CD4-positive, alpha-beta T cell treated with Interleukin-17A for 4 hours (primary cell): ENCODE data around the gene UNC45B.
"Not testable (repeated sequence)": the region's sequence is repeated elsewhere in the genome, so short reads cannot be mapped to it uniquely, and the experiment has no call there.

Experiments
- DNase-seq: peaks from one replicate; pipeline ENCODE4 v3.0.0-alpha.2; 2020; ENCODE audit warnings: mixed read lengths

The UNC45B gene, protein sequence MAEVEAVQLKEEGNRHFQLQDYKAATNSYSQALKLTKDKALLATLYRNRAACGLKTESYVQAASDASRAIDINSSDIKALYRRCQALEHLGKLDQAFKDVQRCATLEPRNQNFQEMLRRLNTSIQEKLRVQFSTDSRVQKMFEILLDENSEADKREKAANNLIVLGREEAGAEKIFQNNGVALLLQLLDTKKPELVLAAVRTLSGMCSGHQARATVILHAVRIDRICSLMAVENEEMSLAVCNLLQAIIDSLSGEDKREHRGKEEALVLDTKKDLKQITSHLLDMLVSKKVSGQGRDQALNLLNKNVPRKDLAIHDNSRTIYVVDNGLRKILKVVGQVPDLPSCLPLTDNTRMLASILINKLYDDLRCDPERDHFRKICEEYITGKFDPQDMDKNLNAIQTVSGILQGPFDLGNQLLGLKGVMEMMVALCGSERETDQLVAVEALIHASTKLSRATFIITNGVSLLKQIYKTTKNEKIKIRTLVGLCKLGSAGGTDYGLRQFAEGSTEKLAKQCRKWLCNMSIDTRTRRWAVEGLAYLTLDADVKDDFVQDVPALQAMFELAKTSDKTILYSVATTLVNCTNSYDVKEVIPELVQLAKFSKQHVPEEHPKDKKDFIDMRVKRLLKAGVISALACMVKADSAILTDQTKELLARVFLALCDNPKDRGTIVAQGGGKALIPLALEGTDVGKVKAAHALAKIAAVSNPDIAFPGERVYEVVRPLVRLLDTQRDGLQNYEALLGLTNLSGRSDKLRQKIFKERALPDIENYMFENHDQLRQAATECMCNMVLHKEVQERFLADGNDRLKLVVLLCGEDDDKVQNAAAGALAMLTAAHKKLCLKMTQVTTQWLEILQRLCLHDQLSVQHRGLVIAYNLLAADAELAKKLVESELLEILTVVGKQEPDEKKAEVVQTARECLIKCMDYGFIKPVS

DNA sequence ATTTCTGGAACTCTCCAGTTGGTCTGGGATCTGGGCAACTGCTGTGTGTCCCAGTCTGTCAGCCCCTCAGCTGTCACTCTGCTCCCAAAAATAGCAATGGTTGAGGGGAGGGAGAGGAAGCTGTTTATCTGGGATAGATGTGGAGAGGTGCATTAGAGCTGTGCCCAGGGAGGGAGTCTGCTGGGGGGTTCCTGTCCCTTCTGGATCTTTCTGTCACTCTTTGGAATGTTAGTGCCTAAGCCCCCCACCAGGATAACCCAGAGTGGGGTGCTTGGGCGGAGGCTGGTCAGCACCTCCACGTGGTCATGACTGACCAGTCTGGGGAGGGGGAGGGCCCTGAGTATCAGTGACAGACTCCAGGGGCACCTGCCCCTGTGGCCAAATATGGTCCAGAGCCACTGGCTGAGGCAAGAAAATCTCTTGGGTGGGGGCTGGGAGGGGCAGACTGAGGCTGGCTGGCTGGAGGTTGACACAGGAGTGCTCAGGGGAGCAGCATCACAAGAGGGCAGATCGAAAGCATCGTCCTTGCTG, at the start of gene UNC45B:
Gene UNC45B, plus strand, starts transcription at position 443 of the 531 bp plus-strand sequence. CDS start 447 bp downstream, outside the sequence.
- DNase-seq: no peak

DNA sequence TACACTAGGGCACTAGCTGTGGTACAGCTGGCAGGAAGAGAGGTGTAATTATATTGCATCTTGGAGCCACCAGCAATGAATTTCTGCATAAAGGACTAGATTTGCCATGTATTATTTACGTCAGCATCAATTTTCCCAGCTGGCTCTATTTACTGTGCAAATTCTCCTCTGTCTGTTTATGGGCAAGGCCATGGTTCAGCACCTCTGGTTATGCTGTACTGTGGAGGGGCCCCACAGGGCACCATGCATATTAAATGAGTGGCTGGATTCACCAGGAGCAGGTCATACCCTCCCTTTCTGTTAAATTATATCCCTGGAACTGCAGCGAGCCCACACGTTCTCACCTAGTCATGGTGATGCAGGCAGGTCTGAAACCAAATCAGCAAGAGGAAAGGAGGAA, 47.7 kb upstream of the UNC45B start:
- no peak for DNase-seq

DNA sequence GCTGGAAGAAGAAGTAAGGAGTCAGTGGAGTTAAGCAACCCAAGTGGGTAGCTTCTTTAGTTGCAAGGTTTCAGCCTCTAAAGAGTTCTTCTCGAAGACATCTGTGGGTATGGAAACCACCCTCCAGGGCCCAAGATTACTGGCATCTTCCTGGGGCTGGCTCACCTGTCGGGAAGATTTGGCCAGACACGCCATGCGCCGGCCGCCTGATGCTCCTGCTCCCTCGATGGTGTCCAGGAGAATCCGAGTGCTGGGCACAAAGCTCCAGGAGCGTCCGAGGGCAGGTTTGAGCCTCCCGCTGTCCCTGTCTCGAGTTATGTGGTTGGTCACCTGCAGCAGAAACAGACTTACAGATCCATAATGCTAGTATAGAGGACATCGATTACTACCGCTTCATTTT, 46.6 kb upstream of the UNC45B start:
- no peak for DNase-seq

DNA sequence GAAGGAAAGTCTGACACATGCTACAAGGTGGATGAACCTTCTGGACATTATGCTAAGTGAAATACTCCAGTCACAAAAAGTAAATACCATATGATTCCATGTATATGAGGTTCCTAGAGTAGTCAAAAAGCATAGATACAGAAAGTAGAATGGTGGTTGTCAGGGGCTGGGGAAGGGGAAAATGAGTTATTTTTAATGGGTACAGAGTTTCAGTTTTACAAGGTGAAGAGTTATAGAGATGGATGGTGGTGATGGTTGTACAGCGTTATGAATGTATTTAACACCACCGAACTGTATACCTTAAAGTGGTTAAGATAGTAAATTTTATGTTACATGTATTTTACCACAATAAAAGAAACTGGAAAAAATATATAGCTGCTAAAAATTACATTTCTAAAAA, 45.9 kb upstream of the UNC45B start:
- no peak for DNase-seq

DNA sequence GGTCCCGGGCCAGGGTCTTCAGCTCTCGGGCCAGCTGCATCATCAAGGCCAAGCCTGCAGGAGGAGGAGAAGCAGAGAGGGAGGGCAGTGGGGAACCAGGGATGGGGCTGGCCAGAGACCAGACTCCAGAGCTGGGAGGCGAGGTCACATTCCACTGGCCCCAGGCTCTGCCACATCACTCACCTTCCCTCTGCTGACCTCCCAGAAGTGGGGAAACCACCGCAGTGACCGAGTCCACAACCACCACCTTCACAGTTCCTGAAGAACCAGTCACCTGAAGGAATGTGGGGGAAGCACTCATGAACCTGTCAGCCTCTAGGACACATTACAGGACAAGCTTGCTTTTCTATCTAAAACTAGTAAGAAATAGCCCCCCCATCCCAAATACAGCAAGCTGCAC, 44.3 kb upstream of the UNC45B start:
- no peak for DNase-seq

DNA sequence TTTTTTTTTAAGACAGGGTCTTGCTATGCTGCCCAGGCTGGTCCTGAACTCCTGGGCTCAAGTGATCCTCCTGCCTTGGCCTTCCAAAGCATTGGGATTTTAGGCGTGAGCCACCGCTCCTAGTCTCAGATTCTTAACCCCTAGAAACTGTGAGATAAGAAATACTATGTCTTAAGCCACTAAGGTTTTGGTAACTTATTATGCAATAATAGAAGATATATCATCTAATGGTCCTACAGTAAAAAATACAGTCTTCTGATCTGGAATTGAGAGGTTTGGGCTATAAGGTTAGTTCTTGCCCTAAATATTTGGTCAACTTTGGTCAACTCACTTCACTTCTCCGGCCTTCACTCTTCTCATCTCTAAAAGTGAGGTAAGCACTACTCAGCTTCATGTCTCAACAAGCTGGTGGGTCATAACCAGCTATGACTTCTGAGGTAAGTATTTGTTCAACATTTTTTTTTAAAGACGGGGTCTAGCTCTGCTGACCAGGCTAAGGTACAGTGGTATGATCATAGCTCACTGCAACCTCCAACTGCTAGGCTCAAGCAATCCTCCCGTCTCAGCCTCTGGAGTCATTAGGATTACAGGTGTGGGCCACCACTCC, 42.7 kb upstream of the UNC45B start:
- no peak for DNase-seq

DNA sequence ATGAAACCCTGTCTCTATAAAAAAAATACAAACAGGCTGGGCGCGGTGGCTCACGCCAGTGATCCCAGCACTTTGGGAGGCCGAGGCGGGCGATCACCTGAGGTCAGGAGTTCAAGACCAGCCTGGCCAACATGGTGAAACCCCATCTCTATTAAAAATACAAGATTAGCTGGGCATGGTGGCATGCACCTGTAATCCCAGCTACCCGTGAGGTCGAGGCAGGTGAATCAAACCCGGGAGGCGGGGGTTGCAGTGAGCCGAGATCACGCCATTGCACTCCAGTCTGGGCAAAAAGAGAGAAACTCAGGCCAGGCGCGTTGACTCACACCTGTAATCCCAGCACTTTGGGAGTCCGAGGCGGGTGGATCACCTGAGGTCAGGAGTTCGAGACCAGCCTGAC, 36.8 kb upstream of the UNC45B start:
- not testable (repeated sequence) for DNase-seq

DNA sequence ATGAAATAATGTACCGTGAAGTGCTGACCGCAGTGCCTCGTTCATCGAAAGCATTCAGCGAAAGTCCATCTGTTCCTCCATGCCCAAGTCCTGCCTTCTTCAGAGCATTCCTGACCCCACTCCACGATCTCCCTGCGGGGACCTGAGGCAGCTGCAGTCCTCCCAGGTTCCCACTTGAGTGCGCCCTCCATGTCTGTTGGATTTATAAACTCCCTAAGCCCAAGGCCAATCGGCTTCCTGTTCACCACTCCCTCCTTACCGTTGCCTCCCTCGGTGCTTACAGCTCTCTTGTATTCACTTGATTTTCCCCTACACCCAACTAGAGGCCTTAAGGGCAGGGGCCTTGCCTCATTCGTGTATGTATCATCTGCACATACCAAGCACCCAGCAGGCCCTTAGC, 30.8 kb upstream of the UNC45B start:
- DNase-seq: no peak

DNA sequence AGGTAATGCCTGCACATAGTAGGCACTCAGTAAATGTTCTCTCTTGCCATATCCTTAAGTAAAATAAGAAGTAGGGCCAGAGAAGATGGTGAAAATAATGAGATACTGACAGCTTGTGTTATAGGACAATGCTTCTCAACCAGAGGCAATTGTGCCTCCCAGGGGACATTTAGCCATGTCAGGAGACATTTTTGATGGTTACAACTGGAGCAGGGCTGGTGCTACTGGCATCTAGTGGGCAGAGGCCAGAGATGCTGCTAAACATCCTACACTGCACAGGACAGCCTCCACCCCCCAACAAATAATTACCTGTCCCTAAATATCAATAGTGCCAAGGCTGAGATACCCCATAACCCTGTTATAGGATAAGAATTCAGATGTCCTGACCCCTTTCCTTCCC, 29.6 kb upstream of the UNC45B start:
- peak; percentile 41 for DNase-seq

DNA sequence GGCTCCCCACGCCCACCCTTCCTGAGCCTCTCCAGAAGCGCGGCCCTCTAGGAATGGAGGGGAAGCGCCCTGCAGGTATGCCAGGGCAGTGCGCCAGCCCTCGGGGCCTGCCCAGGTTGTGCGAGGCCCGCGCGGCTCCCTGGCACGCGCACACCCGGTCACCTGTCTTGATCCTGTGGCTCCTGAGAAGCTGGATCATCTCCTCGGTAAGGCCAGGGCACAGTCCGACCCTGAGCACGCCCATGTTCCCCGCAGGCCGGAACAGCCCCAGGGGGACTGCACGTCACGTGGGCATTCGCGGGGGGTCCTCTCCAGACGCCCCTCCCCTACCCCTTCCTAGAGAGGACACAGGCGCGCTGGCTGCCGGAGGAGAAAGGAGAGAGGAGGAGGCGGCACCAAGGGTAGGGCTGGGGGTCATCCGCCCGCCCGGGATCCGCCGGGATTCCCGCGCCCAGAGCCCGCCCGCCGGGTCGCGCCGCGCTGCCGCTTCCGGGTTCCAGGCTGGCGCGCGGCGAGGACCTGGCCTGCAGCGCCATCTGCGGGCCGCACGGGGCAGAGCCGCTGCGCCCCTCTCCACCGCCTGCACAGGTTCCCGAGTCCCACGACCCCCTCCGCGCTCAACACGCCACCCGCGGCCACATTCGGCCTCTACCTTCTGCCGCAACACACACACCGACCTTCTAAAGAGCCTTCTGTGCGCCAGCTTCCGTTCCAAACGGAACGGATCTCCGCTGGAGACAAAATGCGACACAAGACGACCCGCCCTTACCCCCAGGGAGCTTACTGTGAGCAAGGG, 28.0 kb upstream of the UNC45B start, which contains the start of gene RAD51D:
Gene RAD51D, minus strand, starts transcription at position 491 of the 796 bp plus-strand sequence. Its CDS starts 247 bp downstream, at position 244.
- DNase-seq: peak; percentile 86

DNA sequence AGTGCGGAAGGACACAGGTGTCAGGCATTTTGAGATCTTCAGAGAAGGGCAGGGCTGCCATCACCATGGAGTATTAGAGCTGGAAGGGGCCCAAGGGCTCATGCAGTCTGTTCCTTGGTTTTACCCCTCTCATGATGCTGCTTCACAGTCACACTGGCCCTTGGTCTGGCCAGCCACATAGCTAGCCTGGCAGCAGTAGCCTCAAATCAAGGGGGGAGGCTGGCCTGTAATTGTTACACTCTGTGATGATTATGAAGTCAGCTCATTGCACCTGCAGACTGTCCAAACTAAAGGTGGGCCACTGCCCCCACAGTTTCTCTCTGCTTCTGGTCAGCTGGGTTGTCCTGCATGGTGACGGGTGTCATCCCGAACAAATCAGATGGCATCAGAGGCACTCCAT, 26.3 kb upstream of the UNC45B start, which contains the start of gene FNDC8:
Gene FNDC8, plus strand, starts transcription at position 301 of the 400 bp plus-strand sequence. Its CDS starts 79 bp downstream, at position 380.
- DNase-seq: no peak

DNA sequence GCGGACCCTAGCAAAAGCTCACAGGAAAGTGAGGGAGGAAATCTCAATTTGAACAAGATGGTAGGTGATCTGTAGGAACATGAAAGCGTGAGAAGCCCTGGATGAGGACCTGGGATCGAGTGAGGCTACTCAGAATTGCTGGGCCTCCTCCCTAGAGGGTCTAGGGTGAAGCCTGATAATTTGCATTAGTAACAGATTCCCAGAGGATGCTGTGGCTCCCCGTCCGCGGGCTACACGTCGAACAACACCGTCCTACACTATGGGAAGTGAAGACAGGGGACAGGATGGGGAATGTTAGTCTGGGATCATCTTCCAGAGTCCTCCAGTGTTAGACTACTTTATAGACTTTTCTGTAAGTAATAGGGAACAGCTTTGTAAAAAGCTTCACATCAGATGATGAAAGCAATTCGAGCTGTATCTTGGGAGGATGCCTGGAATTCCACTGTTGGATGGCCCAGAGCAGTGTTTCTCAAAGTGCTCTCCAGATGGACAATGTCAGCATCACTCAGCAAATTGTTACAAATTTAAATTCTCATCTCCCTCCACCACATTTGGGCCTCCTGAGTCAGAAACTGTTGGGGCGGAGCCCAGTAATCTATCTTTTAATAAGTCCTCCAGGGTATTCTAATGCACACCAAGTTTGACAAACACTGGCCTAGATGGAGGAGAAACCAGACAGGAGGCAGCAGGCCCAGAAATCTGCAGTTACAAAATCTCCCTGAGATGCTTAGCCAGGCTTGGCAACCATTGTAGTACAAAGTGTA, 19.7 kb upstream of the UNC45B start:
- no peak for DNase-seq

DNA sequence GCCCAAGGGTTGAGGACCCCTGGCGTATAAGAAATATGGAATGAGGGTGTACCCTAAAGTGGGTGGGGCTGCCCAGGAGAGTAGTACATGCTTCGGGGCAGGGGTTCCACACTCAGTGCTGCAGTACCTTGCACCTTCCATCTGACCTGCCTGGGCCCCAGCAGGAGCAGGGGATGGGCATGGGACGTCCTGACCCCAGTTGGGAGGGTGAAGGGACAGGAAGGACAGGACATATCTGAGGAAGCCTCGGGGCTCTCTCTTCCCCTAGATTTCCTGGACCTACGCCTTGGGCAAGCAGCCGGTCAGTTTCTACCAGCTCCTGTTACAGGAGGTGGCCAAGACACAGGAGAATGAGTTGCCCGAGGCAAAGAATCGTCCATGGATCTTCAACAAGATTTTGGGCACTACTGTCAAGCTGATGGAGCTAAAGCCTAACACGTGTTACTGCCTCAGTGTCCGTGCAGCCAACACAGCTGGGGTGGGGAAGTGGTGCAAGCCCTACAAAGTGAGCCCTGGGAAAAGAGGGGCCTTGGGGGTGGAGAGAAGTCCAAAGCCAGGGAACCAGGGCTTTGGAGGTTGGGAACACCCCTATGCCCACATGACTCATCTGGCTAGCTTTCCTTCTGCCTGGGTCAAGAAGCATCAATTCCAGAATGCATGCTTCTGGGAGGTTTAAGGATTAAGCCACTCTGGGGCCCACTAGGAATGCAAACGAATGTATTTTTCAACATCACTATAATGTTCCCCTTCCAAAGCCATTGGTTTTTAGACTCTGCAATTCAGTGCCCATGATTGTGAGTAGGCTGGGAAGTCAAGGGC, 18.3 kb upstream of the UNC45B start:
- DNase-seq: no peak

DNA sequence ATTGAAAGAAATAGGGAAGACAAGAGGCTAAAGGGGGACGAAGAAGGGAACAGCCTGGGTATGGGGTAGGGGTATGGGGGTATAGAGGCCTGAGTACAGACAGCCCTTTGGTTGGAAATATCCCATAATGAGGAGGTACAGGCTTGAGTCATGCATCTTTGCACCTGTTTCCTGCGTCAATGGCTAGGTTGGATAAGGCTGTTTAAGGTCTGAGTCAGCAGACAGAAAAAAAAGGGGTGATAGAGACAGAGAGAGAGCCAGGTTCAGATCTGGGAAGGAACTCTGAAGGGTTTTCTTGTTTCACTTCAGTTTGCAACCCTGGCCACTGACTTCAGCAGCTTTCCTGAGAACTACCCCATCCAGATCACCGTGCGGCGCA, 17.7 kb upstream of the UNC45B start:
- DNase-seq: no peak

DNA sequence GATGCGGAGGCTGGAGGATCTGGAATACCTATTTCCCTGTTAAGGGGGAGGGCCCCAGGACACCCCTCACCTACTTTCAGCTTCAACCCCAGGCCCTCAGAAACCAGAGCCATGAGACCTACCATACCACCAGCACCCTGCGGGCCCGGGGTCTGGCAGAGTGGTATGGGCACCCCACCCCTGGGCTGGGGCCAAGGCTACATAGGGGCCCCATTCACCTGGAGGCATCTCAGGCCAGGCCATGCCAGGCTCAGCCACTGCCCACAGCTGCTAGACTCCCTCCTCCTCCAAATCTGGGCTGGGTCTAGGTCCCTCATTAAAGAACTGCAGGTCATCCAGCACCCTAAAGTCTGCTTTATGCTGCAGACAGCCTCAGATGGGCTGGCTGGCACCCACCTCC, 17.2 kb upstream of the UNC45B start:
- no peak for DNase-seq

DNA sequence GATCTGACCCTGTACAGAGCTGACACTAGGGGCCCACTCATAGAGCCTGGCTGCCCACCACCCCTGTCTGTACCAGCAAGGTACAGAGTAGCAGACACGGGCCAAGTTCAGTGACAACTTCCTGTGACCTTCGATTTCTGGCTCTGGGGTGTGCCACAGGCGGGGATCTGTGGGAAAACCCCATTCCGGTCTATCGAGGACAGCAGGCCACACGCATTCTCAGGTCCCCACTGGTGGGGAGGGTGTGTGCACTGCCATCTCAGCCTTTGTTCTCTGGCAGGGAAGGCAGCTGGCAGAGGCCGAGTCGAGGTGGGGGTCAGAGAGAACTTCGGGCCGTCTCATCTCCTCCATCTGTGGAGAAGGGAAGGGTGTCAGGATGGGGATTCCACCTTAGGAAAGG, 15.5 kb upstream of the UNC45B start:
- no peak for DNase-seq

DNA sequence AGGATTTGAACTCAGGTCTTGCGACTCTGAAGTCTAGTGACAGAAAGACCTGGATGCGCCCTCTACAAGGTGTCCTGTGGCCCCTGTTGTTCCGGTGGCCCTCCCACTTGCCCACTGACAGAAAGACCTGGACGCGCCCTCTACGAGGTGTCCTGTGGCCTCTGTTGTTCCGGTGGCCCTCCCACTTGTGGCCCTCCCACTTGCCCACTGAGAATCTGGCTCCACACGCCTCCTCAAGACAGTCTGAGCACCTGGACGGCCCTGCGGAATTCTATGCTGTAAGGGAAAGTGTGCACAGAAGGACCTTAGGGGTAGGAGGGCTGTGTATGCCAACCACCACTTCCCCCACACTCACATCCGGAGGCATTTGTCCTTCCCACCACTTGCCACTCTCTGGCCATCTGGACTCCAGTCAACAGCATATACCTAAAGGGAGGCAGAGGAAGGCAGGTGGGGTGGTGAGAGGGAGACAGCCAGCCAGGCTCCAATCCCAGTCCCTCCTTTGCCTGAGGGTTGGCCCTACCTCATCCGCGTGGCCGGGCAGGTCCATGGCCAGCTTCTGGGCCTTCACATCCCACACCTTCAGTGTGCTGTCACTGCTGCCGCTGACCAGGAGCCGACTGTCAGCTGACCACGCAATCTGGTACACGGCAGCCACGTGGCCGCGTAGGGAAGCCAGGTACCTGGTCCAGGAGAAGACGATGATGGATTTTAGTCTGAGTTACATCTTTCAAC, 14.6 kb upstream of the UNC45B start:
- no peak for DNase-seq

DNA sequence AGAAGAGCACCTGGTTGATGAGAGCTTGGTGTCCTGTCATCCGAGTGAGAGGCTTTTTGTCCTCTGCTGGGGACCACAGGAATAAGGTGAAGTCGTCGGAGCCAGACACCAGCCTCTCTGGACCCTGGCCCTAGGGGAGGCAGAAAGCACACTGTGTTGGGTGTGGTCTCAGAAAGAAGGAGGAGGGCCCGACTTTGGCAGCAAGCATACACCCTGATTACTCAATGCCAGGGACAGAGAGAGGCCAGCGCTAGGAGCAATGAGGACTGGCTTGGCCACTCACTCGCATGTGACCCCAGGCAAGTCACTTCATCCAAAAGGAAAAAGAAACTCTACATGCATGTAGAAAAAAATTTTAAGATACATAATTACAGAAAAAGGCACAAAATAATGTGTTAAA, 12.3 kb upstream of the UNC45B start:
- no peak for DNase-seq

DNA sequence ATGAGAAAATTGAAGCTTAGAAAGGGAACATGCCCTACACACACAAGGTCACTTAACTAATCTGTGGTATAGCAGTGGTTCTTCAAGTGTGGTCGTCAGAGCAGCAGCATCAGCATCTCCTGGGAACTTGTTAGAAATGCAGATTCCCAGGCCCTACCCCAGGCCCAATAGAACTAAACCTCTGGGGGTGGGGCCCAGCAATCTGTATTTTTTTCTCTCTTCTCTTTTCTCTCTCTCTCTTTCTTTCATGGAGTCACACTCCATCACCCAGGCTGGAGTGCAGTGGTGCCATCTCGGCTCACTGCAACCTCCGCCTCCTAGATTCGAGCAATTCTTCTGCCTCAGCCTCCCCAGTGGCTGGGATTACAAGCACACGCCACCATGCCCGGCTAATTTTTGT, 9.4 kb upstream of the UNC45B start:
- no peak for DNase-seq
